ENCODE data around the gene RPIA. TPM values are rescaled to one million over a fixed set of nuclear protein-coding genes. Genes with fewer than 3 reads are reported as not detected.

The RPIA gene
- total RNA-seq, 5 donors from 2014 or later (not counting 1 experiment from before 2014, with no cell fraction given), result 23.6 to 30.3 (median 24.0) TPM

DNA sequence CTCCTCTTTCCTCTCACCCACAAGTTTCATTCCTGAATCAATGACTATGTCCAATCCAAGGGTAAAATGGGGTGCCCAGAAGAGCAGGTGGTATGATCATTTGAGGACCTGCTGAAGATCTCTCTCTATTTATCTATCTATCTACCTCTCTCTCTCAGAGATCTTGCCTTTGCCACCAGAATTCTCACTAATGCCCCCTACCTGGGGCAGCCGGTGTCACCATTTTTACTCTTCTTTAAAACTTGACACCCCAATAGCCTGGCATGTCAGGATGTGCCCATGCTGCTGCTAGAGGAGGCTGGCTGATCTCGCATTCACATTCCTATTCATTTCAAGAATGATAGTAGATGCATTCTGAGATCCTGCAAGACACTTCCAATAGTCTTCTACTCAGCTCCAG lies 24.3 kb upstream of the RPIA start:
- Mint-ChIP-seq H3K27me3 (no peaks in the 10 kb centered on the region), H3K27ac (no peak overlapping the region), H3K9me3 (no peaks in the 10 kb centered on the region), H3K4me3 (no peak overlapping the region), H3K4me1 (peaks cover 0 to 5% (median 3%) of the 10 kb centered on the region in 3 donors), H3K36me3 (no peaks in the 10 kb centered on the region)
- H3K27me3 ChIP-seq (replicated peaks in 1 of 2; ENCODE audit: control insufficient read depth in 2 of 2, extremely low read depth in 1 of 2, insufficient read depth in 2 of 2, low read length in 1 of 2), result no peaks in the 10 kb centered on the region
- no peaks in the 10 kb centered on the region for H3K4me1 ChIP-seq (ENCODE audit: control insufficient read depth in 1 of 2, extremely low read depth in 1 of 2, insufficient read depth in 2 of 2, low read length in 2 of 2)
- 100% methylated on average over 1 of the region's 2 CpGs for WGBS (ENCODE audit: insufficient coverage)
- H3K9me3 ChIP-seq, result no peaks in the 10 kb centered on the region
- ChIA-PET CTCF (interaction anchor here in 1 of 2 donors (1.1 kb wide), 1 partner anchor 10 kb away, joined by 4 read pairs; no protein-coding TSS in a partner anchor), POLR2A (interaction anchor here in 1 of 2 donors (0.5 kb wide), 1 partner anchor 1572 kb away, joined by 4 read pairs; no protein-coding TSS in a partner anchor)
- no peaks in the 10 kb centered on the region for H3K36me3 ChIP-seq (ENCODE audit: control insufficient read depth in 2 of 2, extremely low read depth in 1 of 2, insufficient read depth in 1 of 2, low read length in 1 of 2)
- no peak overlapping the region for H3K4me3 ChIP-seq (ENCODE audit: control insufficient read depth in 1 of 2, extremely low read depth in 1 of 2, low read length in 1 of 2)
- no peak overlapping the region for H3K27ac ChIP-seq (ENCODE audit: low read length)
- DNase-seq (no peak), ATAC-seq (replicated peaks in 1 of 4) (no peak)

- Histone ChIP-seq H3K4me3 (ENCODE audit: control insufficient read depth in 1 of 2, extremely low read depth in 1 of 2, low read length in 1 of 2) (no peak overlapping the region), H3K27me3 (replicated peaks in 1 of 2; ENCODE audit: control insufficient read depth in 2 of 2, extremely low read depth in 1 of 2, insufficient read depth in 2 of 2, low read length in 1 of 2) (no peaks in the 10 kb centered on the region), H3K27ac (ENCODE audit: low read length) (no peak overlapping the region), H3K4me1 (ENCODE audit: control insufficient read depth in 1 of 2, extremely low read depth in 1 of 2, insufficient read depth in 2 of 2, low read length in 2 of 2) (no peaks in the 10 kb centered on the region), H3K9me3 (no peaks in the 10 kb centered on the region), H3K36me3 (ENCODE audit: control insufficient read depth in 2 of 2, extremely low read depth in 1 of 2, insufficient read depth in 1 of 2, low read length in 1 of 2) (no peaks in the 10 kb centered on the region)
- no peaks in the 10 kb centered on the region for H3K9me3 Mint-ChIP-seq
- 100% methylated on average over 1 of the region's 2 CpGs for WGBS (ENCODE audit: insufficient coverage)
- no peaks in the 10 kb centered on the region for H3K27me3 Mint-ChIP-seq
- H3K4me1 Mint-ChIP-seq, result peaks cover 0 to 5% (median 3%) of the 10 kb centered on the region in 3 donors
- H3K36me3 Mint-ChIP-seq, result no peaks in the 10 kb centered on the region
- no peak overlapping the region for H3K27ac Mint-ChIP-seq
- no peak overlapping the region for H3K4me3 Mint-ChIP-seq
- DNase-seq, result no peak
- POLR2A ChIA-PET, result interaction anchor here in 1 of 2 donors (0.6 kb wide), 1 partner anchor 69 kb away, joined by 3 read pairs; no protein-coding TSS in a partner anchor
- ATAC-seq (replicated peaks in 1 of 4), result no peak
- CTCF ChIA-PET, result interaction anchor here (0.6 to 1.2 kb wide), 6 partner anchors 28 to 80 kb away, joined by 3 to 5 read pairs (median 3); no protein-coding TSS in a partner anchor
Measured at GRCh38 chr2:88668862-88669261, 22.6 kb upstream of the RPIA start.

GRCh38 chr2:88669482-88670214 lies 21.8 kb upstream of the RPIA start:
- WGBS (ENCODE audit: insufficient coverage), result no CpG with 5 or more reads among the region's 6 CpGs
- Histone ChIP-seq H3K4me1 (ENCODE audit: control insufficient read depth in 1 of 2, extremely low read depth in 1 of 2, insufficient read depth in 2 of 2, low read length in 2 of 2) (no peaks in the 10 kb centered on the region), H3K9me3 (no peaks in the 10 kb centered on the region), H3K27me3 (replicated peaks in 1 of 2; ENCODE audit: control insufficient read depth in 2 of 2, extremely low read depth in 1 of 2, insufficient read depth in 2 of 2, low read length in 1 of 2) (no peaks in the 10 kb centered on the region), H3K27ac (ENCODE audit: low read length) (no peak overlapping the region), H3K4me3 (ENCODE audit: control insufficient read depth in 1 of 2, extremely low read depth in 1 of 2, low read length in 1 of 2) (no peak overlapping the region), H3K36me3 (ENCODE audit: control insufficient read depth in 2 of 2, extremely low read depth in 1 of 2, insufficient read depth in 1 of 2, low read length in 1 of 2) (no peaks in the 10 kb centered on the region)
- no peaks in the 10 kb centered on the region for H3K9me3 Mint-ChIP-seq
- no peak overlapping the region for H3K4me3 Mint-ChIP-seq
- CTCF ChIA-PET, result interaction anchor here (0.6 to 1.3 kb wide), 7 partner anchors 12 to 80 kb away, joined by 3 to 5 read pairs (median 3); no protein-coding TSS in a partner anchor
- H3K4me1 Mint-ChIP-seq, result peaks cover 0 to 5% (median 3%) of the 10 kb centered on the region in 3 donors
- POLR2A ChIA-PET, result interaction anchor here (0.6 to 0.7 kb wide), 3 partner anchors 11 to 105 kb away, joined by 3 to 7 read pairs (median 4); no protein-coding TSS in a partner anchor
- ATAC-seq (replicated peaks in 1 of 4), result peak in 2 of 4 experiments; percentile 33 to 49
- no peaks in the 10 kb centered on the region for H3K36me3 Mint-ChIP-seq
- H3K27ac Mint-ChIP-seq, result no peak overlapping the region
- no peaks in the 10 kb centered on the region for H3K27me3 Mint-ChIP-seq
- peak in 4 of 35 experiments; percentile 6 to 55 (median 8) for DNase-seq

GRCh38 chr2:88671786-88672427 lies 19.6 kb upstream of the RPIA start:
- H3K27ac Mint-ChIP-seq, result no peak overlapping the region
- peak in 5 of 35 experiments; percentile 2 to 66 (median 9) for DNase-seq
- no peak overlapping the region for H3K4me3 Mint-ChIP-seq
- Histone ChIP-seq H3K4me1 (ENCODE audit: control insufficient read depth in 1 of 2, extremely low read depth in 1 of 2, insufficient read depth in 2 of 2, low read length in 2 of 2) (no peaks in the 10 kb centered on the region), H3K4me3 (ENCODE audit: control insufficient read depth in 1 of 2, extremely low read depth in 1 of 2, low read length in 1 of 2) (no peak overlapping the region), H3K36me3 (ENCODE audit: control insufficient read depth in 2 of 2, extremely low read depth in 1 of 2, insufficient read depth in 1 of 2, low read length in 1 of 2) (no peaks in the 10 kb centered on the region), H3K27me3 (replicated peaks in 1 of 2; ENCODE audit: control insufficient read depth in 2 of 2, extremely low read depth in 1 of 2, insufficient read depth in 2 of 2, low read length in 1 of 2) (no peaks in the 10 kb centered on the region), H3K9me3 (no peaks in the 10 kb centered on the region), H3K27ac (ENCODE audit: low read length) (no peak overlapping the region)
- H3K9me3 Mint-ChIP-seq, result no peaks in the 10 kb centered on the region
- no peaks in the 10 kb centered on the region for H3K27me3 Mint-ChIP-seq
- WGBS (ENCODE audit: insufficient coverage), result 57% methylated on average over 9 of the region's 11 CpGs
- CTCF ChIA-PET, result interaction anchor here (0.6 to 2.4 kb wide), 12 partner anchors 9 to 612 kb away, joined by 3 to 10 read pairs (median 5); no protein-coding TSS in a partner anchor
- H3K36me3 Mint-ChIP-seq, result no peaks in the 10 kb centered on the region
- H3K4me1 Mint-ChIP-seq, result peaks cover 0 to 5% (median 3%) of the 10 kb centered on the region in 3 donors
- POLR2A ChIA-PET, result interaction anchor here in 1 of 2 donors (0.7 kb wide), 1 partner anchor 14 kb away, joined by 3 read pairs; no protein-coding TSS in a partner anchor
- peak; percentile 48 to 59 (median 54) for ATAC-seq (replicated peaks in 1 of 4)

- Histone ChIP-seq H3K36me3 (ENCODE audit: control insufficient read depth in 2 of 2, extremely low read depth in 1 of 2, insufficient read depth in 1 of 2, low read length in 1 of 2) (no peaks in the 10 kb centered on the region), H3K27me3 (replicated peaks in 1 of 2; ENCODE audit: control insufficient read depth in 2 of 2, extremely low read depth in 1 of 2, insufficient read depth in 2 of 2, low read length in 1 of 2) (no peaks in the 10 kb centered on the region), H3K4me3 (ENCODE audit: control insufficient read depth in 1 of 2, extremely low read depth in 1 of 2, low read length in 1 of 2) (no peak overlapping the region), H3K4me1 (ENCODE audit: control insufficient read depth in 1 of 2, extremely low read depth in 1 of 2, insufficient read depth in 2 of 2, low read length in 2 of 2) (no peaks in the 10 kb centered on the region), H3K9me3 (no peaks in the 10 kb centered on the region), H3K27ac (ENCODE audit: low read length) (no peak overlapping the region)
- no peaks in the 10 kb centered on the region for H3K36me3 Mint-ChIP-seq
- H3K27me3 Mint-ChIP-seq, result no peaks in the 10 kb centered on the region
- peaks cover 0 to 5% (median 3%) of the 10 kb centered on the region in 3 donors for H3K4me1 Mint-ChIP-seq
- WGBS (ENCODE audit: insufficient coverage), result no CpG with 5 or more reads among the region's 1 CpG
- H3K4me3 Mint-ChIP-seq, result no peak overlapping the region
- ChIA-PET CTCF (interaction anchor here in 1 of 2 donors (1.0 to 1.2 kb wide), 2 partner anchors 77 to 80 kb away, joined by 3 read pairs; no protein-coding TSS in a partner anchor), POLR2A (no interaction called here)
- no peaks in the 10 kb centered on the region for H3K9me3 Mint-ChIP-seq
- H3K27ac Mint-ChIP-seq, result no peak overlapping the region
- ATAC-seq (replicated peaks in 1 of 4) (no peak), DNase-seq (no peak)
Measured at GRCh38 chr2:88673363-88673762, 18.1 kb upstream of the RPIA start.

DNA sequence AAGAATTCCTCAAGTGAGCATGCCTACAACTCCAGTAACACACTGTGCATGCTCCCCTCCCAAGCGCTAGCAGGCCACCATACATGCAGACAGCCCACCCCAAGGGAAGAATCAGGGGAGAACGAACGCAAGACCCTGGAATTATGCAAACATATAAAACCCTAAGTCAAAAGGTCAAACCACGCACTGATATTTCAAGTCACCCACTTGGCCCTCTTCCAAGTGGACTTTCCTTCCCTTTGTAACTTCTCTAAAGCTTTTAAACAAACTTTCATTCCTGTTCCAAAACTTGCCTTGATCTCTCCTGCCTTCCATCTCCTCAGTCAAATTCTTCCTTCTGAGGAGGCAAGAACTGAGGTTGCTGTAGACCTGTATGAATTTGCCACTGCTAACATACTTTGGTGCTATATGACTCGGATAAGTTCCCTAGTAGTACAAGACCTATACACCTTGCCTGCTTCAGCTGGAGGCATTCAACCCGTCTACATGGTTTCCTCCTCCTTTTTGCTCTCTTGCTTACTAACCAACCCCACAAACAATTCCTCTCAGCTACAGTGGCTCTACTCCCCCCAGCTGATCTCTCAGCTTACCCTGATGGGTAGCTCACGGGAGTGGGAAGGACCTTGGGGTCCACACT lies 11.1 kb upstream of the RPIA start:
- Mint-ChIP-seq H3K4me1 (no peaks in the 10 kb centered on the region), H3K4me3 (no peak overlapping the region), H3K9me3 (peaks cover 7 to 13% (median 12%) of the 10 kb centered on the region in 3 donors), H3K36me3 (peaks cover 17% of the 10 kb centered on the region), H3K27me3 (no peaks in the 10 kb centered on the region), H3K27ac (no peak overlapping the region)
- H3K27me3 ChIP-seq (replicated peaks in 1 of 2; ENCODE audit: control insufficient read depth in 2 of 2, extremely low read depth in 1 of 2, insufficient read depth in 2 of 2, low read length in 1 of 2), result no peaks in the 10 kb centered on the region
- WGBS (ENCODE audit: insufficient coverage), result 77% methylated on average over 6 of the region's 7 CpGs
- H3K4me1 ChIP-seq (ENCODE audit: control insufficient read depth in 1 of 2, extremely low read depth in 1 of 2, insufficient read depth in 2 of 2, low read length in 2 of 2), result no peaks in the 10 kb centered on the region
- H3K27ac ChIP-seq (ENCODE audit: low read length), result no peak overlapping the region
- no peaks in the 10 kb centered on the region for H3K9me3 ChIP-seq
- no peak for DNase-seq
- POLR2A ChIA-PET, result interaction anchor here in 1 of 2 donors (0.6 kb wide), 1 partner anchor 11 kb away, joined by 4 read pairs; no protein-coding TSS in a partner anchor
- H3K36me3 ChIP-seq (ENCODE audit: control insufficient read depth in 2 of 2, extremely low read depth in 1 of 2, insufficient read depth in 1 of 2, low read length in 1 of 2), result no peaks in the 10 kb centered on the region
- no peak for ATAC-seq (replicated peaks in 1 of 4)
- CTCF ChIA-PET, result interaction anchor here in 1 of 2 donors (0.6 to 1.1 kb wide), 2 partner anchors 8 to 94 kb away, joined by 4 to 7 read pairs; no protein-coding TSS in a partner anchor
- H3K4me3 ChIP-seq (ENCODE audit: control insufficient read depth in 1 of 2, extremely low read depth in 1 of 2, low read length in 1 of 2), result no peak overlapping the region
